KBM-7 (cell line): ENCODE measurements around the gene TPPP3.
A peak's percentile ranks its signal among the peaks of the same experiment; 100 is the strongest.

Experiments
- DNase-seq: peaks from one replicate; pipeline ENCODE4 v3.0.0-alpha.2; 2015
- in situ Hi-C: fragments of 300-500 bp; cut with MboI; formaldehyde crosslinking; loops from 2 replicates; pipeline ENCODE4 v1.14.3; 2020; ENCODE audit warnings: low sequenced_read_pairs, low pct_unique_long_range_greater_than_20kb, mixed read lengths

Gene TPPP3

GRCh38 chr16:67393111-67393787 is at the start of gene TPPP3:
TSS of gene TPPP3 (minus strand) at chr16:67393498. CDS start at chr16:67391111, 2,387 bp downstream.
- no peak for DNase-seq
- in situ Hi-C loops = no loop called here

GRCh38 chr16:67442581-67443255 is 49.4 kb upstream of the TPPP3 start:
- in situ Hi-C loops = no loop called here
- DNase-seq = no peak

GRCh38 chr16:67441907-67442306 is 48.6 kb upstream of the TPPP3 start:
- no peak for DNase-seq
- in situ Hi-C loops = no loop called here

GRCh38 chr16:67441271-67441753 is 48.0 kb upstream of the TPPP3 start:
- in situ Hi-C loops = no loop called here
- no peak for DNase-seq

DNA sequence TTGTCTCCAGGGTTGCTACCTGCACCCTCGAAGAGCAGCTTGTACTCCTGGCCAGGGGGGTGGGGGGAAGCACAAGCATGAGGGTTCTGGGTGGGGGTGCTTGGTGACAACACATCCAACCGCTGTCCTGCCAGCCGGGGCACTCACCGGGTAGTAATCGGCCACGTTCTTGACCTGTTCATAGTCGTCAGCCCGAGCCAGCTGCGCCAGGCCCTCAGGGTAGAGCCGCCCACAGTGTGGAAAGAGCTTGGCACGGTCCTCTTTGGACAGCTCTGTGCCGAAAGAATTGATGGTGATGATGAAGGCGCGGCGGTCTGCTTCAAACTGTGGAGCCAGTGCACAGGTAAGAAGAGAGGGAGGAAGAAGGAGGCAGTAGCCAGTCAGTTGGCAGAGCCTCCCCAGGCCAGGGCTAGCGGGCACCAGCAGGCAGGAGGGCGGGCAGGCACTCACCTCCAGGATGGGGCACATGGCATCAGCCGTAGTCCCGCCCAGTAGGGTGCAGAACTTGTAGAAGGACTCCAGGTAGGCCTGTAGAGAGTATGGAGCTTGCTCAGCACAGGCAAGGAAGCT is 45.6 kb upstream of the TPPP3 start:
- in situ Hi-C loops = no loop called here

DNA sequence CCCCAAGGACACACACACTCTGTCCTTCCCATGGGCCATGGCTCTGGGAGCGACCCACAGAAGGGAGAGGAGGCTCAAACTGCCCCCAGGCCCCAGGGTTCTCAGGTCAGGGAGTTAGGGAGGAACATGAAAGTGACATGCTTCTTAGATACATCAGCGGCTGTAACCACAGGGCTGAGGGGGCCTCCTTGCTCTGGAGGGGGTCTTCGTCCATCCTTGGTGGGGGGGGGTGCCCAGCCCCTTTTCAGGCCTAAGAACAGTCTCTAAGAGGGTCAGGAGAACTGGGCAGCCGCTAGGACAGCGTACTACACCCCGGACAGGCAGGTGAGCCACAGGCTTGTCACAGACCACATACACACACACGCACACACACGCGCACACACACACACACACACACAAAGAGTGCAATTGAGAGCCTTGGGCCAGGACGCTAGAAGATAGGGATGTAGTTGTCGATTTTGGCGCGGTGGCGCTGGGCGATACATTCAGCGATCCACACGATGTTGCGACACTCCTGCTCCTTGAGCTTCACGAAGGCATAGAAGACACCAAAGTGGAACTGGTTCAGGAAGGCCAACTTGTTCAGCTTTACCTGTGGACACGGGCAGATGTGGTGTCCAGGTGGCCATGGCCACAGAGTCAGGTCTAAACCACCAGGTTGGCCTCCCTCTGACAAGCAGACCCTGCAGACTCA is 44.9 kb upstream of the TPPP3 start:
- in situ Hi-C loops = no loop called here
- DNase-seq = no peak

More for the DNA sequence above, 45.6 kb upstream of the TPPP3 start:
- DNase-seq = no peak

GRCh38 chr16:67437513-67437912 is 44.2 kb upstream of the TPPP3 start:
- no peak for DNase-seq
- in situ Hi-C loops = no loop called here

DNA sequence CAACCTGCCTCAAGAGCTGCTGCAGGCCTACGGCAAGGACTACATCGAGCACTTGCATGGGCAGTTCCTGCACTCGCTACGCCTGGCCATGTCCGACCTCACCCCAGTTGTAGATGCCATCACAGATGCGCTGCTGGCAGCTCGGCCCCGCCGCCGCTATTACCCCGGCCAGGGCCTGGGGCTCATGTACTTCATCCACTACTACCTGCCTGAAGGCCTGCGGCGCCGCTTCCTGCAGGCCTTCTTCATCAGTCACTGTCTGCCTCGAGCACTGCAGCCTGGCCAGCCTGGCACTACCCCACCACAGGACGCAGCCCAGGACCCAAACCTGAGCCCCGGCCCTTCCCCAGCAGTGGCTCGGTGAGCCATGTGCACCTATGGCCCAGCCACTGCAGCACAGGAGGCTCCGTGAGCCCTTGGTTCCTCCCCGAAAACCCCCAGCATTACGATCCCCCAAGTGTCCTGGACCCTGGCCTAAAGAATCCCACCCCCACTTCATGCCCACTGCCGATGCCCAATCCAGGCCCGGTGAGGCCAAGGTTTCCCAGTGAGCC is 43.4 kb upstream of the TPPP3 start:
- in situ Hi-C loops = no loop called here
- DNase-seq = no peak

DNA sequence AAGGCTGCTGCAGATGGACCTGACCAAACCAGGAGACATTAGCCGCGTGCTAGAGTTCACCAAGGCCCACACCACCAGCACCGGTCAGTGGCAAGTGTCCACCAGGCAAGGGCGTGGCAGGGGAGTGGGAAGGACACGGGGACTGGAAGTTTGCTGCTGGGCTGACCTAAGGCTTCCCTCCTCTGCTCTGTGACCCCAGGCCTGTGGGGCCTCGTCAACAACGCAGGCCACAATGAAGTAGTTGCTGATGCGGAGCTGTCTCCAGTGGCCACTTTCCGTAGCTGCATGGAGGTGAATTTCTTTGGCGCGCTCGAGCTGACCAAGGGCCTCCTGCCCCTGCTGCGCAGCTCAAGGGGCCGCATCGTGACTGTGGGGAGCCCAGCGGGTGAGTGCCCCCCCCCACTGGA is 42.5 kb upstream of the TPPP3 start:
- DNase-seq = no peak
- in situ Hi-C loops = no loop called here

DNA sequence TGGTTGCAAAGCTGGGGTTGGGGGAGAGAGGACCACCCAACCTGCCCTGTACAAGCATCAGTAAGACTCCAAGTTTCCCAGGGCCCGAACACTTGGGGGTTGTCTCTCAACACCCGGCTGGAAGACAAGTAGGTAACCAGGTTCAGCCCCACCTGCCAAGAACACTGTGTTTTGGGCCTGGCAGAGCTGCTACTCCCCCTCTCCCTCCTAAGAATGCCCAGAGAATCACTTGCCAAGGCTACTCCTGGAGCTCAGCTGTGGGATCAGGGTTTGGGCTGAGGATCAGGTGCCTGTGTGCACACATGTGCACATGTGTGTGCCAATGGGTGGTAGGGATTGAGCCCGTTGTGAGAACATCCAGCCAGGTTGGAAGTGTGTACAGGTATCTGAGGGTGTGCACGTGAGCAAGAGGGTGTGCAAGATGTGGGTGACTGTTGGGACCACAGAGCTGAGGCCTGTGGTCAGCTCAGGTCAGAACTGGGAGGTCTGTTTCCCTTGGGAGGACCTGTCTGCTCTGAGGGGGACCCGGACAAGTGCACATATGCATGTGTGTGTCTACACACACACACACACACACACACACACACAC is 39.9 kb upstream of the TPPP3 start:
- in situ Hi-C loops = no loop called here
- no peak for DNase-seq

DNA sequence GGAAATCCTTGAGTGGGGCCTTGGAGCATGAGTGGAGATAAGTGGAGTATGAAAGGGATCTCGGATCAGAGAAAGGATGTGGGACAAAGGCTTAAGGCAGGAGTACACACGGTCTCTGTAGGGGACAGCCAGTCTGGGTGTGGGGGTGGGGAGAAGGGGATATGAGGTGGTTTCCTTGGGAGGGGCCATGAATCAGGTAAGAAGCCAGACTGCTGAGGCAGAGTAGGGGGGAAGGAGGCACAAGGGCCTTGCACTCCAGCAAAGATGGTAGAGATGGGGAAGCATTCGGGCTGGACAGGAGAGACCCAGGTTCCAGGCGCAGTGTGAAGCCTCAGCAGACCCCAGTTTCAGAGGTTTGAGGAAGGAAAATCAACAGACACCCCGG is 39.2 kb upstream of the TPPP3 start:
- no peak for DNase-seq
- in situ Hi-C loops = no loop called here

GRCh38 chr16:67431775-67432505 is 38.6 kb upstream of the TPPP3 start:
- in situ Hi-C loops = no loop called here
- no peak for DNase-seq

DNA sequence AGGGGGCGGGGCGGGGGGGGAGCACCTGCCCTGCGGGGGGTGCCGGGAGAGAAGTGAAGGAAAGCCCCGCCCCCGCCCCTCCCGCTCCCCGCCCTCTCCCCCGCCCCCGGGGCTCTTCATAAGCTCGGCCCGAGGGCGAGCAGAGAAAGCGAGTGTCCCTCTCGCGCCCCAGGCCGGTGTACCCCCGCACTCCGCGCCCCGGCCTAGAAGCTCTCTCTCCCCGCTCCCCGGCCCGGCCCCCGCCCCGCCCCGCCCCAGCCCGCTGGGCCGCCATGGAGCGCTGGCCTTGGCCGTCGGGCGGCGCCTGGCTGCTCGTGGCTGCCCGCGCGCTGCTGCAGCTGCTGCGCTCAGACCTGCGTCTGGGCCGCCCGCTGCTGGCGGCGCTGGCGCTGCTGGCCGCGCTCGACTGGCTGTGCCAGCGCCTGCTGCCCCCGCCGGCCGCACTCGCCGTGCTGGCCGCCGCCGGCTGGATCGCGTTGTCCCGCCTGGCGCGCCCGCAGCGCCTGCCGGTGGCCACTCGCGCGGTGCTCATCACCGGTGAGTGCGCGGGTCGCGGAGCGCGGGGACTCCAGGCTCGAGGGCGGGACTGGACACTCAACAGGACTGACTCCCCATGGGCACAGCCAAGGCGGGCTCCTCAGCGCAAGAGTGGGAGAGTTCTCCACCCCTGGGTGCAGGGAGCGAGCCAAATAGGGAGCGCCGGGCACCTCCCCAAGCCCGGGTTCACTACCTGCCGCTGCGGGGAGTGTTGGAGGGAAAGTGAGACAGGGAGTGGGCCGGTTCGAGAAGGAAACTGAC is 37.9 kb upstream of the TPPP3 start, which contains the start of gene HSD11B2:
HSD11B2 (plus strand) TSS at position 145 of the 798 bp plus-strand sequence; CDS start at position 273, 128 bp downstream.
- peak; percentile 40 for DNase-seq
- in situ Hi-C loops = no loop called here

DNA sequence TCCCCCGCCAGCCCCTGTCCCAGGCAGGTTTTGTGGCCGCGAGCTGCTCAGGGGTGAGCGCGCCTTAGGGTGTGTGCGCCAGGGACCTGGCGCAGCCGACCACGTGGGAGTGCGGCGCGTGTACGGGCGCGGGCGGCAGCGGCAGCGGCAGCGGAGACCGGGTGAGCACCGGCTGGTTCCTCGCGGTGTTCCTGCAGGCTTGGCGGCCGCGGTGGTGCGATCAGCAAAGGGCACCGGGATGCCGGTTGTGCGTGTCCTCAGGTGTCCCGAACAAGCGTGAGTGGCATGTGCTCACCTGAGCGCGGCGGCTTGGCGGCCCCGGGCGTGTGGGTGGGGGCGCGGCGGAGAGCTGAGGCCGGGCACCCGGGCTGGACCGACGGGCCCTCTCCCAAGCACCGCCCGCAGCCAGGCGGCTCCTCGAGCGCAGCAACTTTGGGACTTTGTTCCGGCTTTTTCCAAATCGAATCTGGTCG is 37.2 kb upstream of the TPPP3 start:
- peak; percentile 50 for DNase-seq
- in situ Hi-C loops = no loop called here

- DNase-seq = no peak
- in situ Hi-C loops = no loop called here
These were observed 36.7 kb upstream of the TPPP3 start for GRCh38 chr16:67429799-67430503.

DNA sequence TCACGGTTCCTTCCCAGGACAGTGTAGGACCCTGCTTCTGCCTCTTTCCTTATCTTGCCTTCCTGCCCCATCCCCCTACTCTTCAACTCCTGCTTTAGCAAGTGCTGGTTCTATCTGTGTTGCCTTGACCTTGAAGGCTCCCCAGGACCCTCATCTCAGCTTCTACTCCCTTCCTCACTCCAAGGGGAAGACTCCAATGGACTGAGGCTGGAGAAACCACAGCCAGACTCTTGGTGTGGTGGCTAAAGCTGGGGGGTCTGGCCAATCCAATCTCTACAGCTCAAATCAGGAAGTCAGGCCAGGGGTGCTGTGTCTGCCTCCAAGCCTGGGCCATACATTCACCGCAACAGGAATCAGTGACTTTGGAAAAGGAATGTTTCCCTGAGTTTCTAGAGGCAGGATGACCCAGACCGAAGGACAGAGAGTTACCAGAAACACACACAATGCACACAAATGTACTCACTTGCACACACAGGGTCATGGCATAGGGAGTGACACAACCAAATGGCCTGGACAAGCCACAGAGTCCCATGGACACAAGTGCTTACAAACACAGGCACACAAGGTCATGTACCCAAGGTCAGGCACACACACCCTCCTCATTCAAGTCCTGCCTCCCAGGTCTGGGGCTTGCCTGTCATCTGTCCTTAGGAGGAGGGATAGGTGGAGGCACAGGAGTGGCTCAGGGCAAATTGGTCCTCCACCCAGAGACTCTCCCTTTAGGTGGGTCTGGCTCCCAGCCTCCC is 35.9 kb upstream of the TPPP3 start:
- DNase-seq = no peak
- in situ Hi-C loops = no loop called here
